ENCODE results near the gene DENND5A. TPM values are rescaled to one million over a fixed set of nuclear protein-coding genes. Genes with fewer than 3 reads are reported as not detected.

DENND5A gene
- total and polyA plus RNA-seq, 10 donors: 20.8 to 157 (median 110) TPM

GRCh38 chr11:9120664-9121468 is 144.3 kb downstream of the DENND5A start:
- no peaks in the 10 kb centered on the region for H3K9me3 ChIP-seq
- no peaks in the 10 kb centered on the region for H3K36me3 ChIP-seq
- H3K4me3 ChIP-seq: no peak overlapping the region
- TF ChIP-seq POLR2AphosphoS5 (IDR thresholded peaks at IDR 0.05): no peak
- no peak for TF ChIP-seq POLR2A (IDR thresholded peaks at IDR 0.05)
- TF ChIP-seq CTCF (IDR thresholded peaks at IDR 0.05 in 8 of 11, conservative IDR thresholded peaks at IDR 0.05 in 3 of 11): no peak
- H3K27me3 ChIP-seq (replicated peaks in 1 of 7): no peaks in the 10 kb centered on the region
- WGBS, 5 donors: 66 to 82% (median 75%) methylated on average over 9 of the region's 9 CpGs
- intact Hi-C loops (cut with DNase I; ENCODE audit: low total_unique reads): no loop called here
- DNase-seq: no peak
- H3K4me1 ChIP-seq: no peaks in the 10 kb centered on the region
- no peak overlapping the region for H3K27ac ChIP-seq

GRCh38 chr11:9118277-9118676 is 146.9 kb downstream of the DENND5A start:
- H3K4me3 ChIP-seq: no peak overlapping the region
- no peaks in the 10 kb centered on the region for H3K27me3 ChIP-seq (replicated peaks in 1 of 7)
- no peaks in the 10 kb centered on the region for H3K4me1 ChIP-seq
- TF ChIP-seq POLR2AphosphoS5 (IDR thresholded peaks at IDR 0.05): no peak
- TF ChIP-seq POLR2A (IDR thresholded peaks at IDR 0.05): no peak
- TF ChIP-seq CTCF (IDR thresholded peaks at IDR 0.05 in 8 of 11, conservative IDR thresholded peaks at IDR 0.05 in 3 of 11): no peak
- 80 to 93% (median 92%) methylated on average over 2 of the region's 2 CpGs for WGBS, 5 donors
- intact Hi-C loops (cut with DNase I; ENCODE audit: low total_unique reads): no loop called here
- no peak overlapping the region for H3K27ac ChIP-seq
- peaks cover 0 to 11% (median 5%) of the 10 kb centered on the region in 8 donors for H3K9me3 ChIP-seq
- no peaks in the 10 kb centered on the region for H3K36me3 ChIP-seq
- DNase-seq: no peak

GRCh38 chr11:9112075-9112474 is 153.1 kb downstream of the DENND5A start:
- TF ChIP-seq POLR2AphosphoS5 (IDR thresholded peaks at IDR 0.05): no peak
- no peak for TF ChIP-seq CTCF (IDR thresholded peaks at IDR 0.05 in 8 of 11, conservative IDR thresholded peaks at IDR 0.05 in 3 of 11)
- no peak for TF ChIP-seq POLR2A (IDR thresholded peaks at IDR 0.05)
- intact Hi-C loops (cut with DNase I; ENCODE audit: low total_unique reads): no loop called here
- Histone ChIP-seq H3K9me3 (peaks cover 0 to 35% (median 28%) of the 10 kb centered on the region in 8 donors), H3K36me3 (no peaks in the 10 kb centered on the region), H3K4me3 (no peak overlapping the region), H3K27me3 (replicated peaks in 1 of 7) (no peaks in the 10 kb centered on the region), H3K4me1 (no peaks in the 10 kb centered on the region), H3K27ac (no peak overlapping the region)
- no peak for DNase-seq
- WGBS, 5 donors: 90 to 100% (median 97%) methylated on average over 2 of the region's 2 CpGs

- Histone ChIP-seq H3K36me3 (no peaks in the 10 kb centered on the region), H3K27me3 (replicated peaks in 1 of 7) (no peaks in the 10 kb centered on the region), H3K9me3 (peaks cover 0 to 35% (median 28%) of the 10 kb centered on the region in 8 donors), H3K27ac (no peak overlapping the region), H3K4me3 (no peak overlapping the region), H3K4me1 (no peaks in the 10 kb centered on the region)
- intact Hi-C loops (cut with DNase I; ENCODE audit: low total_unique reads): no loop called here
- no peak for TF ChIP-seq CTCF (IDR thresholded peaks at IDR 0.05 in 8 of 11, conservative IDR thresholded peaks at IDR 0.05 in 3 of 11)
- TF ChIP-seq POLR2AphosphoS5 (IDR thresholded peaks at IDR 0.05): no peak
- TF ChIP-seq POLR2A (IDR thresholded peaks at IDR 0.05): no peak
- 90 to 100% (median 93%) methylated on average over 3 of the region's 3 CpGs for WGBS, 5 donors
- DNase-seq: no peak
These were observed 155.1 kb downstream of the DENND5A start for GRCh38 chr11:9109858-9110731.
